ENCODE results near the gene SCN9A.

DNA sequence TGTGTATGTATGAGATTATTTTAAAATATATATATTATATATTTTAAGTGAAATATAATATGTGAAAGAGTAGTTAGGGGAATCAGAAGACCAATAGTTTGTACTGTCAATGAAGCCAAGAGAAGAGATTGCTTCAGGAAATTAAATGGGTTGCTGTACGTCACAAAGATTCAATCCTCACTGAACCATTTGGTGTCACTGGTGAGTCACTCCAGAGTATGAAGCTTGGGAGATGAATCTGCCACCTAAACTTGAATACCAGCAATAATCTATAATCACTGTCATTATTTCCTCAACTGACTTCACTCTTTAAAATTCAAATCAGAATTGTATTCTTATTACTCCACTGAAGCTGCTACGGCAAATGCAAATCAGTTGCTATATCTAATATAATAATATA, 41.9 kb upstream of the SCN9A start:
- TF ChIP-seq, protein P1, sequence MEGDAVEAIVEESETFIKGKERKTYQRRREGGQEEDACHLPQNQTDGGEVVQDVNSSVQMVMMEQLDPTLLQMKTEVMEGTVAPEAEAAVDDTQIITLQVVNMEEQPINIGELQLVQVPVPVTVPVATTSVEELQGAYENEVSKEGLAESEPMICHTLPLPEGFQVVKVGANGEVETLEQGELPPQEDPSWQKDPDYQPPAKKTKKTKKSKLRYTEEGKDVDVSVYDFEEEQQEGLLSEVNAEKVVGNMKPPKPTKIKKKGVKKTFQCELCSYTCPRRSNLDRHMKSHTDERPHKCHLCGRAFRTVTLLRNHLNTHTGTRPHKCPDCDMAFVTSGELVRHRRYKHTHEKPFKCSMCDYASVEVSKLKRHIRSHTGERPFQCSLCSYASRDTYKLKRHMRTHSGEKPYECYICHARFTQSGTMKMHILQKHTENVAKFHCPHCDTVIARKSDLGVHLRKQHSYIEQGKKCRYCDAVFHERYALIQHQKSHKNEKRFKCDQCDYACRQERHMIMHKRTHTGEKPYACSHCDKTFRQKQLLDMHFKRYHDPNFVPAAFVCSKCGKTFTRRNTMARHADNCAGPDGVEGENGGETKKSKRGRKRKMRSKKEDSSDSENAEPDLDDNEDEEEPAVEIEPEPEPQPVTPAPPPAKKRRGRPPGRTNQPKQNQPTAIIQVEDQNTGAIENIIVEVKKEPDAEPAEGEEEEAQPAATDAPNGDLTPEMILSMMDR (conservative IDR thresholded peaks at IDR 0.05 in 1 of 2, IDR thresholded peaks at IDR 0.05 in 1 of 2; ENCODE audit: low read depth in 1 of 2, low read length in 2 of 2): no peak
- no peak for TF ChIP-seq EZH2 (IDR thresholded peaks at IDR 0.05; ENCODE audit: low read length, missing control alignments)

Measured in fibroblast of lung (primary cell).